MM.1S (cell line): Measurements from ENCODE around the gene SMURF2.

Experiments
- DNase-seq: peaks from one replicate; pipeline ENCODE4 v3.0.0-alpha.2; 2015
- H2AFZ ChIP-seq: fragments of 300-600 bp; sonication (generic); 2 replicates; pipeline ENCODE4 v1.6.0; 2016; ENCODE audit warnings: antibody characterized with exemption, low read length
- H3F3A ChIP-seq: fragments of 300-600 bp; sonication (generic); 2 replicates; pipeline ENCODE4 v1.6.1; 2016; ENCODE audit warnings: mild to moderate bottlenecking, antibody characterized with exemption, low read length, moderate library complexity, mixed read lengths; ENCODE audit not compliant: insufficient read depth
- H3K27ac ChIP-seq: fragments of 300-600 bp; sonication (generic); 2 replicates; pipeline ENCODE4 v1.5.1; 2016; ENCODE audit warnings: mild to moderate bottlenecking, low read length
- H3K27me3 ChIP-seq: fragments of 300-600 bp; sonication (generic); replicated peaks from 2 replicates; pipeline ENCODE4 v1.6.0; 2016; ENCODE audit warnings: low read length; ENCODE audit not compliant: insufficient read depth
- H3K36me3 ChIP-seq: fragments of 300-600 bp; sonication (generic); replicated peaks from 2 replicates; pipeline ENCODE4 v1.6.1; 2016; ENCODE audit warnings: mild to moderate bottlenecking, low read length, mixed read lengths; ENCODE audit not compliant: insufficient read depth
- H3K4me1 ChIP-seq: fragments of 300-600 bp; sonication (generic); 2 replicates; pipeline ENCODE4 v1.6.1; 2016; ENCODE audit warnings: low read length, mixed read lengths
- H3K4me2 ChIP-seq: fragments of 300-600 bp; sonication (generic); 2 replicates; pipeline ENCODE4 v1.6.0; 2016; ENCODE audit warnings: low read depth, low read length
- H3K4me3 ChIP-seq: fragments of 300-600 bp; sonication (generic); 2 replicates; pipeline ENCODE4 v1.5.1; 2016; ENCODE audit warnings: low read length, mixed read lengths
- H3K79me2 ChIP-seq: fragments of 300-600 bp; sonication (generic); 2 replicates; pipeline ENCODE4 v1.6.1; 2016; ENCODE audit warnings: mixed run types, low read length, mixed read lengths
- H3K9ac ChIP-seq: fragments of 300-600 bp; sonication (generic); 2 replicates; pipeline ENCODE4 v1.6.1; 2016; ENCODE audit warnings: low read length, mixed read lengths
- H3K9me2 ChIP-seq: fragments of 300-600 bp; sonication (generic); replicated peaks from 2 replicates; pipeline ENCODE4 v1.6.1; 2016; ENCODE audit warnings: mild to moderate bottlenecking, low read length, mixed read lengths; ENCODE audit not compliant: insufficient read depth
- H3K9me3 ChIP-seq: fragments of 300-600 bp; sonication (generic); replicated peaks from 2 replicates; pipeline ENCODE4 v1.6.1; 2016; ENCODE audit warnings: mild to moderate bottlenecking, low read length, mixed read lengths; ENCODE audit not compliant: insufficient read depth
- H4K20me1 ChIP-seq: fragments of 300-600 bp; sonication (generic); 2 replicates; pipeline ENCODE4 v1.6.1; 2016; ENCODE audit warnings: mild to moderate bottlenecking, low read length, moderate library complexity, mixed read lengths; ENCODE audit not compliant: insufficient read depth
- EZH2 ChIP-seq: fragments of 300-600 bp; sonication (generic); optimal IDR thresholded peaks from 2 replicates; pipeline ENCODE3; 2017; ENCODE audit warnings: low read depth, mild to moderate bottlenecking, antibody characterized with exemption, low read length, mixed read lengths
- EZH2phosphoT487 ChIP-seq: fragments of 300-600 bp; sonication (generic); IDR thresholded peaks from 2 replicates; pipeline ENCODE4 v1.6.1; 2018; ENCODE audit warnings: antibody characterized with exemption, low read length
- TF ChIP-seq, protein P1 (sequence below): fragments of 300-600 bp; sonication (generic); IDR thresholded peaks from 2 replicates; pipeline ENCODE4 v1.5.1; 2016; ENCODE audit warnings: antibody characterized with exemption, low read length, mixed read lengths

The SMURF2 gene

DNA sequence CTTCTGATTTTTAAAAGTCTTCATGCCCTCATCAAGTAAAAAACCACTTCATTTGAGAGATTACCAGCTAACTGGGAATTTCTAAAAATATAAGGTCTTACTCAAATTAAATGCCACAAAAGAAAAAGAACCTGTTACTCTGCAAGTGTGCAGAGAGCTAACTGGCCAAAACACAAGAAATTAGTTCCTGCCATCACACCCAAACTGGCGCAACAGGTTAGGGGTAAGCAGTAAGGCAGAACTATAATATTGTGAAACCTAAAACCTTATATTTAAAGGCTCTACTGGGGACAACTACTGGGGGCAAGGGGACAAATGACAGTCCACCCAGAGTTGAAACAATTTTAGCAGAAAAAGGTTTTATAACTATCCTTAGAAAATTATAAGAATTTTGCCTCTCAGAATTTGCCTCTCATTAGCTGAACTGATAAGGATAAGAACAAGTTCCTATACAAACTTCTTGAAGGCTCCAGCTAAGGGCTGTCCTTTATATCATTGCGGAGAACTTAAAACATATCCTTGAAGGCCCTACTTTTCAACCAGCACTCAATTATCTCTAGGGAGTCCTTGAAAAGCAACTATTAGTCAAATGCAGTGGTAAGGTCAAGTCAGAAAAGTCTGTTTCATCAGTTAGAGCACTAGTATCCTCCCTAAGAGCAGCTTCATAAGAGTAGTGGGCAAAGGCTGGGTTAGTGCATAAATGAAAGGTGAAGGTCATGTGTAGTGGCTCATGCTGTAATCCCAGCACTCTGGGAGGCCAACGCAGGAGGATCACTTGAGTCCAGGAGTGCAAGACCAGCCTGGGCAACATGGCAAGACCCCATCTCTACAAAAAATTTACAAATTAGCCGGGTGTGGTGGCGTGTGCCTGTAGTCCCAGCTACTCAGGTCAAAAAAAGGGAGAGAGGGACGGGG lies 31.5 kb downstream of the SMURF2 start:
- no peak overlapping the region for H3K9ac ChIP-seq
- peaks cover 4% of the 10 kb centered on the region; the same call in 1 of the 2 replicates for H3F3A ChIP-seq
- no peak for DNase-seq
- no peak overlapping the region for H3K27ac ChIP-seq
- peaks cover 72% of the 10 kb centered on the region for H3K79me2 ChIP-seq
- peaks cover 11% of the 10 kb centered on the region for H3K4me1 ChIP-seq
- TF ChIP-seq, protein P1, sequence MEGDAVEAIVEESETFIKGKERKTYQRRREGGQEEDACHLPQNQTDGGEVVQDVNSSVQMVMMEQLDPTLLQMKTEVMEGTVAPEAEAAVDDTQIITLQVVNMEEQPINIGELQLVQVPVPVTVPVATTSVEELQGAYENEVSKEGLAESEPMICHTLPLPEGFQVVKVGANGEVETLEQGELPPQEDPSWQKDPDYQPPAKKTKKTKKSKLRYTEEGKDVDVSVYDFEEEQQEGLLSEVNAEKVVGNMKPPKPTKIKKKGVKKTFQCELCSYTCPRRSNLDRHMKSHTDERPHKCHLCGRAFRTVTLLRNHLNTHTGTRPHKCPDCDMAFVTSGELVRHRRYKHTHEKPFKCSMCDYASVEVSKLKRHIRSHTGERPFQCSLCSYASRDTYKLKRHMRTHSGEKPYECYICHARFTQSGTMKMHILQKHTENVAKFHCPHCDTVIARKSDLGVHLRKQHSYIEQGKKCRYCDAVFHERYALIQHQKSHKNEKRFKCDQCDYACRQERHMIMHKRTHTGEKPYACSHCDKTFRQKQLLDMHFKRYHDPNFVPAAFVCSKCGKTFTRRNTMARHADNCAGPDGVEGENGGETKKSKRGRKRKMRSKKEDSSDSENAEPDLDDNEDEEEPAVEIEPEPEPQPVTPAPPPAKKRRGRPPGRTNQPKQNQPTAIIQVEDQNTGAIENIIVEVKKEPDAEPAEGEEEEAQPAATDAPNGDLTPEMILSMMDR, result no peak
- no peak for TF ChIP-seq EZH2phosphoT487
- TF ChIP-seq EZH2, result no peak
- H3K9me3 ChIP-seq, result no peaks in the 10 kb centered on the region
- no peak overlapping the region for H3K4me3 ChIP-seq
- H3K4me2 ChIP-seq, result no peak overlapping the region
- no peaks in the 10 kb centered on the region for H3K27me3 ChIP-seq
- no peak overlapping the region for H2AFZ ChIP-seq
- H3K36me3 ChIP-seq, result no peaks in the 10 kb centered on the region
- H4K20me1 ChIP-seq, result no peaks in the 10 kb centered on the region
- H3K9me2 ChIP-seq, result no peaks in the 10 kb centered on the region

DNA sequence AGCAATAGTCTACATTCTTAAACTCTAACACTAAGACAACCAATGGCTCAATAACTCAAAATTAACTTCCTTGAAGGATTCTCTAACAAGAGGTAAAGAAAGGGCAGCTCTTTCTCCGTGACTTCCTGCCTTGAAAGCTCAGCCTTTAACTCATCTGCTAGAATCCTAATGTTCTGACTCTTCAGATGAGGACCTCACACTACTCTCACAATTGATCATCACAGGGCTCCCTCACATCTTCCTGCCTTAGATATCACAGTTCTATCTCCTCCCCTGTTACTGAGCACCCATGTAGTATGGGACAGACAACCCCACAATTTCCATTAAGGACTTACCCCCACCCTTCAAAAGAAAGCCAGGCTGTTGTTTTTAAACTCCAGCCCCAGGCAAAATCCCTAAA lies 33.5 kb downstream of the SMURF2 start:
- H3K4me2 ChIP-seq, result no peak overlapping the region
- no peaks in the 10 kb centered on the region for H3F3A ChIP-seq

DNA sequence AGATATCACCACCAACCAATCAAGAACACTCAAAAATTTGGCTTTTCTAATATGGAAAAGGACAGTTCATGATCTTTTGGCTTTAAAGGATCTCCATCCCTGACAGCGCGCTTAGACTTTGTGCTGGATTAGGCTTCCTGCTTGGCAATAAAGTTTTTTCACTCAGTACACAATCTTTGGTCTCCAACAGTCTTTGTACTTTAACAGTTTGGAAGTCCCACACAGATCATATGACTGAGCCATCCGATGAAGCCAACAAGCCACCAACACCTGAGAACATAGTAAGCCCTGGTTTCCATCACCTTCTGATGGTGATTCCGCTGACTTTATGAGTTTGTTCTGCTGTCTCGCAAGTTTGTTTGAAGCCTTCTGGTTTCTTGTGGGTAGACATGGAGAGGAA lies 34.3 kb downstream of the SMURF2 start:
- TF ChIP-seq, protein P1, result no peak
- TF ChIP-seq EZH2, result no peak
- no peak for TF ChIP-seq EZH2phosphoT487
- no peak overlapping the region for H3K27ac ChIP-seq
- no peaks in the 10 kb centered on the region for H3K36me3 ChIP-seq
- H4K20me1 ChIP-seq, result no peaks in the 10 kb centered on the region; the same call in 1 of the 2 replicates
- no peaks in the 10 kb centered on the region for H3K4me1 ChIP-seq
- H3K4me2 ChIP-seq, result no peak overlapping the region
- H3K27me3 ChIP-seq, result no peaks in the 10 kb centered on the region
- DNase-seq, result no peak
- no peaks in the 10 kb centered on the region for H3K9me2 ChIP-seq
- H3K4me3 ChIP-seq, result no peak overlapping the region
- H3F3A ChIP-seq, result no peaks in the 10 kb centered on the region
- no peak overlapping the region for H3K9ac ChIP-seq
- no peaks in the 10 kb centered on the region for H3K9me3 ChIP-seq
- peaks cover 61% of the 10 kb centered on the region for H3K79me2 ChIP-seq
- no peak overlapping the region for H2AFZ ChIP-seq

More for the DNA sequence above, 33.5 kb downstream of the SMURF2 start:
- no peak overlapping the region for H3K4me3 ChIP-seq
- no peaks in the 10 kb centered on the region for H3K27me3 ChIP-seq
- DNase-seq, result no peak
- H4K20me1 ChIP-seq, result no peaks in the 10 kb centered on the region; the same call in 1 of the 2 replicates
- H2AFZ ChIP-seq, result no peak overlapping the region
- no peak overlapping the region for H3K9ac ChIP-seq
- H3K4me1 ChIP-seq, result no peaks in the 10 kb centered on the region
- no peaks in the 10 kb centered on the region for H3K36me3 ChIP-seq
- H3K9me2 ChIP-seq, result no peaks in the 10 kb centered on the region
- TF ChIP-seq EZH2phosphoT487 (no peak), EZH2 (no peak)
- TF ChIP-seq, protein P1, result no peak
- peaks cover 69% of the 10 kb centered on the region for H3K79me2 ChIP-seq
- H3K9me3 ChIP-seq, result no peaks in the 10 kb centered on the region
- H3K27ac ChIP-seq, result no peak overlapping the region
